Endodermal cell (in vitro differentiated cells): ENCODE measurements around the gene KCNK1. TPM values are rescaled to one million over a fixed set of nuclear protein-coding genes. Genes with fewer than 3 reads are reported as not detected.

Experiments
- DNase-seq: peaks from one replicate; pipeline ENCODE4 v3.0.0-alpha.2; 2017
- H3K27ac ChIP-seq: 2 replicates; pipeline ENCODE4 v1.5.1; 2013; ENCODE audit warnings: mild to moderate bottlenecking, low read depth, low read length, moderate library complexity
- H3K27me3 ChIP-seq: 2 replicates; pipeline ENCODE4 v1.6.1; 2013; ENCODE audit warnings: mild to moderate bottlenecking, low read length, moderate library complexity; ENCODE audit not compliant: insufficient read depth, control insufficient read depth, poor library complexity, severe bottlenecking
- H3K36me3 ChIP-seq: 2 replicates; pipeline ENCODE4 v1.7.0; 2013; ENCODE audit warnings: mild to moderate bottlenecking, low read length, moderate library complexity; ENCODE audit not compliant: control insufficient read depth, insufficient read depth
- H3K4me1 ChIP-seq: one replicate; pipeline ENCODE4 v1.7.0; 2013; ENCODE audit warnings: low read length; ENCODE audit not compliant: control insufficient read depth, insufficient read depth
- H3K4me3 ChIP-seq: 2 replicates; pipeline ENCODE4 v1.5.1; 2013; ENCODE audit warnings: mild to moderate bottlenecking, low read length, moderate library complexity
- H3K9ac ChIP-seq: 2 replicates; pipeline ENCODE4 v1.6.1; 2013; ENCODE audit warnings: mild to moderate bottlenecking, low read length, moderate library complexity; ENCODE audit not compliant: poor library complexity, severe bottlenecking; ENCODE audit errors: extremely low read depth
- H3K9me3 ChIP-seq: 2 replicates; pipeline ENCODE4 v1.6.1; 2013; ENCODE audit warnings: mild to moderate bottlenecking, low read length, moderate library complexity; ENCODE audit not compliant: control insufficient read depth
- H3K27ac Mint-ChIP-seq: 2 replicates; pipeline ENCODE4 v1.8.0; 2020; ENCODE audit warnings: mixed read lengths
- H3K27me3 Mint-ChIP-seq: 2 replicates; pipeline ENCODE4 v1.8.0; 2021; ENCODE audit warnings: mild to moderate bottlenecking, mixed read lengths; ENCODE audit not compliant: insufficient read depth
- H3K36me3 Mint-ChIP-seq: 2 replicates; pipeline ENCODE4 v1.8.0; 2020; ENCODE audit warnings: low read depth, mixed read lengths
- H3K4me1 Mint-ChIP-seq: 2 replicates; pipeline ENCODE4 v1.8.0; 2020; ENCODE audit warnings: mixed read lengths
- H3K4me3 Mint-ChIP-seq: 2 replicates; pipeline ENCODE4 v1.8.0; 2020; ENCODE audit warnings: mild to moderate bottlenecking, moderate library complexity, mixed read lengths
- H3K9me3 Mint-ChIP-seq: 2 replicates; pipeline ENCODE4 v1.8.0; 2020; ENCODE audit warnings: mild to moderate bottlenecking, mixed read lengths
- CTCF ChIP-seq: fragments of 200-600 bp; sonication (generic); conservative IDR thresholded peaks from 2 replicates; pipeline ENCODE4 v1.5.0; 2021; ENCODE audit warnings: antibody characterized with exemption, mild to moderate bottlenecking
- WGBS, 2 experiments: methylation state at CpG; one replicate each; pipeline versions ENCODE4 v1.1.5 to v1.1.7; 2013; ENCODE audit warnings: missing lambda C conversion rate in 2 of 2, mixed read lengths in 1 of 2; ENCODE audit not compliant: insufficient coverage in 1 of 2, insufficient read length in 1 of 2; 5-methylcytosine and 5-hydroxymethylcytosine counted together
- total RNA-seq, 2 donors: library from RNA; stranded (reverse); fragmentation: NEBNext Ultra II Directional in 1 of 2; extraction: Animal tissue kit (Norgen Biotek cat#: 25700) in 1 of 2; gene quantifications; 2 replicates in 1 of 2; 3 replicates in 1 of 2; pipeline ENCODE4 v1.2.1, GENCODE V29; 2021

Gene KCNK1
- total RNA-seq, 2 donors from 2014 or later: 50.1 to 55.7 TPM

GRCh38 chr1:233661376-233662159 is 47.7 kb downstream of the KCNK1 start:
- Histone ChIP-seq H3K27ac (no peak overlapping the region), H3K4me1 (no peaks in the 10 kb centered on the region), H3K36me3 (peaks cover 28% of the 10 kb centered on the region), H3K9ac (no peak overlapping the region), H3K27me3 (no peaks in the 10 kb centered on the region), H3K9me3 (no peaks in the 10 kb centered on the region), H3K4me3 (no peak overlapping the region)
- no peak for TF ChIP-seq CTCF
- 93 to 96% methylated on average over 7 to 11 of the region's 11 CpGs for WGBS, 2 experiments
- DNase-seq: no peak
- H3K27ac Mint-ChIP-seq: no peak overlapping the region
- peaks cover 45% of the 10 kb centered on the region for H3K36me3 Mint-ChIP-seq
- peaks cover 15% of the 10 kb centered on the region for H3K4me1 Mint-ChIP-seq
- H3K9me3 Mint-ChIP-seq: no peaks in the 10 kb centered on the region
- no peak overlapping the region for H3K4me3 Mint-ChIP-seq
- H3K27me3 Mint-ChIP-seq: no peaks in the 10 kb centered on the region

DNA sequence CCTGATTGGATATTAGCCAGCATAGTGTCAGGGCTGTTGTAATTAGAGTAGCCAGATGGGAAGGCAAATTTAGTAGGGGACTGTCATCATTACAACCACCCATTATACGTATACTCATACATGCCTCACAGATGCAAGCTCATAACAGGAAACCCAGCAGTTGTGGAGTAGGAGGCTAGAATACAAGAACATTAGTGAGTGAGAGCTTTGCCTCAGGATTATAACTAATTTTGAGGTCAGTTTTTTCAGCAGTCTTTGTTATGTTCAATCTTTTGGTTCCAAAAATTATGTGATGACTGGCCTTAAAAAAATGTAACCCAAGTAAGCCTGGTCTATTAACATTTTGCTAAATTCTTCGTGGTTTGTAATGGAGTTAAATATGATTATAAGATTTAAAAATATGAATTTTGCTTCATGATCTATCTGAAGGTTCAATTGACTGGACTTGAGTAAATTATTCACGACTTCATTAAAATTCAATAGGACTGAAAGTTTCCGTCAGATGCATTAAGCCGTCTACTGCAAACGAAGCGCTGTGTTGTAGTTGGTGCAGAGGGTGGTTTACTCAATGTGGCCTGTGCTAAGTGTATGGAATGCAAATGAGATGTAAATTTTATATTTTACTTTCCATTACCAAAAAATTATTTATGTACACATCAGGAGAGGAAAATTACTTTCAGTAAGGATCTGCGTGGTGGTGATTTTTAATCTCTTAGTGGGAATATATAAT is 48.8 kb downstream of the KCNK1 start:
- Mint-ChIP-seq H3K4me3 (no peak overlapping the region), H3K9me3 (no peaks in the 10 kb centered on the region), H3K36me3 (peaks cover 52% of the 10 kb centered on the region), H3K27me3 (no peaks in the 10 kb centered on the region), H3K4me1 (peaks cover 13% of the 10 kb centered on the region), H3K27ac (no peak overlapping the region)
- Histone ChIP-seq H3K4me1 (no peaks in the 10 kb centered on the region), H3K27me3 (no peaks in the 10 kb centered on the region), H3K27ac (no peak overlapping the region), H3K9me3 (no peaks in the 10 kb centered on the region), H3K36me3 (peaks cover 36% of the 10 kb centered on the region), H3K9ac (no peak overlapping the region), H3K4me3 (no peak overlapping the region)
- no peak for DNase-seq
- TF ChIP-seq CTCF: no peak
- 91 to 100% methylated on average over 3 to 7 of the region's 8 CpGs for WGBS, 2 experiments

- H3K36me3 Mint-ChIP-seq: peaks cover 62% of the 10 kb centered on the region
- no peak for DNase-seq
- H3K27ac Mint-ChIP-seq: no peak overlapping the region
- WGBS, 2 experiments: 92 to 93% methylated on average over 3 to 5 of the region's 5 CpGs
- Histone ChIP-seq H3K36me3 (peaks cover 49% of the 10 kb centered on the region), H3K27ac (no peak overlapping the region), H3K4me1 (no peaks in the 10 kb centered on the region), H3K9me3 (no peaks in the 10 kb centered on the region), H3K9ac (no peak overlapping the region), H3K4me3 (no peak overlapping the region), H3K27me3 (no peaks in the 10 kb centered on the region)
- no peak overlapping the region for H3K4me3 Mint-ChIP-seq
- H3K27me3 Mint-ChIP-seq: no peaks in the 10 kb centered on the region
- H3K9me3 Mint-ChIP-seq: no peaks in the 10 kb centered on the region
- H3K4me1 Mint-ChIP-seq: peaks cover 13% of the 10 kb centered on the region
- TF ChIP-seq CTCF: no peak
Measured at GRCh38 chr1:233664253-233664652, 50.3 kb downstream of the KCNK1 start.
